ENCODE measurements around the gene TMEM9. TPM values are rescaled to one million over a fixed set of nuclear protein-coding genes. Genes with fewer than 3 reads are reported as not detected.

The TMEM9 gene
- total and polyA plus RNA-seq, 10 of the 15 experiments (the other 5 are each of a cell fraction or from before 2014, with no cell fraction given), result 7.2 to 46.1 (median 17.3) TPM

- no peak for TF ChIP-seq ATF3 (IDR thresholded peaks at IDR 0.05; ENCODE audit: borderline replicate concordance, extremely low read depth, low read depth, low read length)
- TF ChIP-seq ATF7 (IDR thresholded peaks at IDR 0.05; ENCODE audit: low read depth), result no peak
- TF ChIP-seq HDAC6 (IDR thresholded peaks at IDR 0.05; ENCODE audit: unreplicated experiment), result no peak
- TF ChIP-seq TARDBP (IDR thresholded peaks at IDR 0.05; ENCODE audit: borderline replicate concordance), result no peak
- no peak for TF ChIP-seq NKRF (conservative IDR thresholded peaks at IDR 0.05)
These were observed 55.1 kb downstream of the TMEM9 start (continued) for GRCh38 chr1:201098992-201099677.

GRCh38 chr1:201096977-201097856, 57.1 kb downstream of the TMEM9 start:
- 28% methylated on average over 17 of the region's 17 CpGs for WGBS (ENCODE audit: insufficient coverage, insufficient replicate concordance, low lambda C conversion rate, missing lambda C conversion rate)
- BruUV-seq (replicated peaks), result no TSS peak
- Histone ChIP-seq H3K9me3 (replicated peaks; ENCODE audit: control insufficient read depth, insufficient read depth, low read length) (no peaks in the 10 kb centered on the region), H3K4me3 (no peak overlapping the region), H3K36me3 (ENCODE audit: control insufficient read depth in 2 of 2, insufficient read depth in 2 of 2, low read length in 1 of 2) (no peaks in the 10 kb centered on the region), H3K4me2 (ENCODE audit: control insufficient read depth, insufficient read depth) (no peak overlapping the region), H3K27ac (ENCODE audit: control insufficient read depth, insufficient read depth) (no peak overlapping the region), H3K9ac (ENCODE audit: control insufficient read depth, insufficient read depth, low read length) (no peak overlapping the region), H3K79me2 (ENCODE audit: control insufficient read depth, insufficient read depth, low read length) (no peaks in the 10 kb centered on the region), H3K4me1 (ENCODE audit: control insufficient read depth, insufficient read depth, low read length) (no peaks in the 10 kb centered on the region; the same call in 1 of the 2 replicates), H3K27me3 (replicated peaks in 1 of 2; ENCODE audit: control insufficient read depth in 2 of 2, insufficient read depth in 2 of 2, low read length in 1 of 2) (peaks cover 2 to 4% of the 10 kb centered on the region in 2 experiments; a peak in 3 of 4 replicates), H4K20me1 (ENCODE audit: control insufficient read depth, insufficient read depth) (no peaks in the 10 kb centered on the region), H2AFZ (ENCODE audit: control insufficient read depth, low read depth, low read length) (no peak overlapping the region)
- ATAC-seq, result no peak
- in situ Hi-C loops (cut with MboI) (no loop called here), intact Hi-C loops (cut with micrococcal nuclease; ENCODE audit: unreplicated experiment) (no loop called here)
- CTCF ChIA-PET, result interaction anchor here (0.9 kb wide), 1 partner anchor 12 kb away, joined by 3 read pairs; no protein-coding TSS in a partner anchor
- FAIRE-seq, result no peak
- DNase-seq (ENCODE audit: low read depth, low spot score), result no peak
- POLR2A ChIA-PET, result interaction anchor here (0.6 kb wide), 1 partner anchor 104 kb away, joined by 4 read pairs; no protein-coding TSS in a partner anchor
- RAD21 ChIA-PET (ENCODE audit: unreplicated experiment), result no interaction called here
- TF ChIP-seq BHLHE40 (IDR thresholded peaks at IDR 0.05; ENCODE audit: borderline replicate concordance in 1 of 2, low read depth in 2 of 2, low read length in 1 of 2), result 0 out of 4 replicates have a peak, but pooled peaks of 1 of the 2 experiments have one; percentile 5
- no peak for TF ChIP-seq BCL3 (IDR thresholded peaks at IDR 0.05; ENCODE audit: borderline replicate concordance, insufficient read depth, low read depth, low read length, poor library complexity, severe bottlenecking)
- SMC1A ChIA-PET (ENCODE audit: uncharacterized antibody, unreplicated experiment), result no interaction called here

Measured in GM12878 (cell line).